ENCODE measurements around the gene RNASEH1. TPM values are rescaled to one million over a fixed set of nuclear protein-coding genes. Genes with fewer than 3 reads are reported as not detected.
"Not testable (repeated sequence)": the region's sequence is repeated elsewhere in the genome, so short reads cannot be mapped to it uniquely, and the experiment has no call there.

Gene RNASEH1
- total and polyA plus RNA-seq, 2 of the 4 experiments (the other 2 are of a cell fraction) = 23.5 to 23.7 TPM

DNA sequence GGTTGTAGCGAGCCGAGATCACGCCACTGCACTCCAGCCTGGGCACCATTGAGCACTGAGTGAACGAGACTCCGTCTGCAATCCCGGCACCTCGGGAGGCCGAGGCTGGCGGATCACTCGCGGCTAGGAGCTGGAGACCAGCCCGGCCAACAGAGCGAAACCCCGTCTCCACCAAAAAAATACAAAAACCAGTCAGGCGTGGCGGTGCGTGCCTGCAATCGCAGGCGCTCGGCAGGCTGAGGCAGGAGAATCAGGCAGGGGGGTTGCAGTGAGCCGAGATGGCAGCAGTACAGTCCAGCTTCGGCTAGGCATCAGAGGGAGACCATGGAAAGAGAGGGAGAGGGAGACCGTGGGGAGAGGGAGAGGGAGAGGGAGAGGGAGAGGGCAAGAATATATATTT, 11.5 kb upstream of the RNASEH1 start:
- H4K8ac ChIP-seq (ENCODE audit: low read depth in 2 of 2, low read length in 2 of 2); H3K4me3 ChIP-seq (ENCODE audit: insufficient read depth, low read depth, low read length); H3K9me3 ChIP-seq (ENCODE audit: control insufficient read depth, insufficient read depth, low read length); H3K23ac ChIP-seq (ENCODE audit: low read depth, low read length); H2BK20ac ChIP-seq (ENCODE audit: low read depth, low read length); H3K9me1 ChIP-seq (ENCODE audit: insufficient read depth, low read length); H2AFZ ChIP-seq (replicated peaks; ENCODE audit: low read length, poor library complexity); H3K36me3 ChIP-seq (ENCODE audit: control insufficient read depth, insufficient read depth, low read length); H2BK5ac ChIP-seq (ENCODE audit: low read depth, low read length, poor library complexity, severe bottlenecking); H3K56ac ChIP-seq (ENCODE audit: extremely low read depth, insufficient read depth, low read length); H4K91ac ChIP-seq (ENCODE audit: insufficient read depth, low read depth, low read length); H3K9ac ChIP-seq (ENCODE audit: low read depth, low read length); H4K5ac ChIP-seq (ENCODE audit: low read depth, low read length); H2BK120ac ChIP-seq (ENCODE audit: low read depth, low read length); H3K27ac ChIP-seq (ENCODE audit: insufficient read depth, low read length); H2AK9ac ChIP-seq (replicated peaks; ENCODE audit: low read depth, low read length, poor library complexity); H3K27me3 ChIP-seq (ENCODE audit: control insufficient read depth, insufficient read depth, low read length); POLR2A ChIA-PET (ENCODE audit: unreplicated experiment); H3K4me2 ChIP-seq (ENCODE audit: low read depth, low read length); in situ Hi-C loops (cut with MboI; ENCODE audit: low sequenced_read_pairs); dilution Hi-C loops (cut with HindIII; ENCODE audit: low sequenced_read_pairs, unreplicated experiment); H3K18ac ChIP-seq (ENCODE audit: low read depth, low read length); DNase-seq; H3K14ac ChIP-seq (replicated peaks; ENCODE audit: low read depth, low read length); H3K4ac ChIP-seq (ENCODE audit: low read depth, low read length); H2AK5ac ChIP-seq (ENCODE audit: low read depth, low read length); H4K20me1 ChIP-seq (ENCODE audit: insufficient read depth, low read length); H2BK15ac ChIP-seq (ENCODE audit: low read depth, low read length); BruUV-seq (replicated peaks); CTCF ChIA-PET; ATAC-seq (ENCODE audit: low read depth); intact Hi-C loops (cut with micrococcal nuclease); H3K4me1 ChIP-seq (ENCODE audit: control insufficient read depth, insufficient read depth, low read length); H3K79me1 ChIP-seq (ENCODE audit: low read depth in 1 of 2, low read length in 2 of 2): not testable (repeated sequence)
- no CpG with 5 or more reads among the region's 23 CpGs for WGBS, 2 experiments (ENCODE audit: extremely low coverage in 2 of 2, insufficient read length in 1 of 2)
